ENCODE results near the gene LYPD6B.
A peak's percentile ranks its signal among the peaks of the same experiment; 100 is the strongest.

Gene LYPD6B

DNA sequence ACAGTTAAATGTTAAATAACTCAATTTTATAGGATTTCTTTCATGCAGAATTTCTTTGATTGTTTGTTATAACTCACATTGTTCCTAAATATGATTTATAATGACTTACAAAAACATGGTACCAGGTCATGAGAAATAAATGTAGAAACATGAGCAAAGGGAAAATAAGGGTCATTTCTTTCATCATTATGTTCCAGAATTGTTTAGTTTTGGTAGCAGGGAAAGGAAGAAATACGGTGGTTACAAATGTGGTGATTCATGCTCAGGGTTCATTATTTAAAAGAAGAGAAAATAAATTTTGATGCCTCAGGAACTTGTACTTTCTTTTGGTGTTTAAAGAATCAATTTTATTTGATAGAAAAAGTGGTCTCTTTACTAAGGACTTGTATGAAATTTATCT, 4.4 kb downstream of the LYPD6B start:
- no peak overlapping the region for H3K27ac ChIP-seq (ENCODE audit: poor library complexity, severe bottlenecking)
- H3K4me1 ChIP-seq (ENCODE audit: insufficient read depth, poor library complexity, severe bottlenecking), result no peaks in the 10 kb centered on the region
- TF ChIP-seq, protein P1, sequence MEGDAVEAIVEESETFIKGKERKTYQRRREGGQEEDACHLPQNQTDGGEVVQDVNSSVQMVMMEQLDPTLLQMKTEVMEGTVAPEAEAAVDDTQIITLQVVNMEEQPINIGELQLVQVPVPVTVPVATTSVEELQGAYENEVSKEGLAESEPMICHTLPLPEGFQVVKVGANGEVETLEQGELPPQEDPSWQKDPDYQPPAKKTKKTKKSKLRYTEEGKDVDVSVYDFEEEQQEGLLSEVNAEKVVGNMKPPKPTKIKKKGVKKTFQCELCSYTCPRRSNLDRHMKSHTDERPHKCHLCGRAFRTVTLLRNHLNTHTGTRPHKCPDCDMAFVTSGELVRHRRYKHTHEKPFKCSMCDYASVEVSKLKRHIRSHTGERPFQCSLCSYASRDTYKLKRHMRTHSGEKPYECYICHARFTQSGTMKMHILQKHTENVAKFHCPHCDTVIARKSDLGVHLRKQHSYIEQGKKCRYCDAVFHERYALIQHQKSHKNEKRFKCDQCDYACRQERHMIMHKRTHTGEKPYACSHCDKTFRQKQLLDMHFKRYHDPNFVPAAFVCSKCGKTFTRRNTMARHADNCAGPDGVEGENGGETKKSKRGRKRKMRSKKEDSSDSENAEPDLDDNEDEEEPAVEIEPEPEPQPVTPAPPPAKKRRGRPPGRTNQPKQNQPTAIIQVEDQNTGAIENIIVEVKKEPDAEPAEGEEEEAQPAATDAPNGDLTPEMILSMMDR (IDR thresholded peaks at IDR 0.05; ENCODE audit: poor library complexity, severe bottlenecking), result no peak
- ATAC-seq (ENCODE audit: low read depth) (no peak), DNase-seq (ENCODE audit: low spot score) (no peak)
- H3K9me3 ChIP-seq (ENCODE audit: severe bottlenecking), result no peaks in the 10 kb centered on the region
- no peaks in the 10 kb centered on the region for H3K36me3 ChIP-seq (ENCODE audit: low read depth)
- H3K27me3 ChIP-seq (ENCODE audit: insufficient read depth, poor library complexity, severe bottlenecking), result no peaks in the 10 kb centered on the region
- no peak overlapping the region for H3K4me3 ChIP-seq (ENCODE audit: severe bottlenecking)

DNA sequence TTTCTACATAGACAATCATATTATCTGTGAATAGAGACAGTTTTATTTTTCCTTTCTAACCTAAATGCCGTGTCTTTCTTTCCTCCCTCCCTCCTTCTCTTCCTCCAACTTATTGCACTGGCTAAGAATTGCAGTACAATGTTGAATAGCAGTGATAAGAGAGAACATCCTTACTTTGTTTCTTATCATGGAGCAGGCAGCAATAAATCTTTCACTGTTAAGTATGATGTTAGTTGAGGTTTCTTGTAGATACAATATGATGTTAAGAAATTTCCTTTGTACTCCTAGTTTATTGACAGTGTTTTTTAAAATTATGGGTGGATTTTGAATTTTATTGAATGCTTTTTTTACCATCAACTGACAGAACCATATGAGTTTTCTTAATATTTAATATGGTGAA, 6.0 kb downstream of the LYPD6B start:
- H3K27me3 ChIP-seq (ENCODE audit: insufficient read depth, poor library complexity, severe bottlenecking), result no peaks in the 10 kb centered on the region
- no peak overlapping the region for H3K27ac ChIP-seq (ENCODE audit: poor library complexity, severe bottlenecking)
- ATAC-seq (ENCODE audit: low read depth) (no peak), DNase-seq (ENCODE audit: low spot score) (no peak)
- H3K4me3 ChIP-seq (ENCODE audit: severe bottlenecking), result no peak overlapping the region
- no peaks in the 10 kb centered on the region for H3K4me1 ChIP-seq (ENCODE audit: insufficient read depth, poor library complexity, severe bottlenecking)
- no peaks in the 10 kb centered on the region for H3K9me3 ChIP-seq (ENCODE audit: severe bottlenecking)
- TF ChIP-seq, protein P1 (IDR thresholded peaks at IDR 0.05; ENCODE audit: poor library complexity, severe bottlenecking), result no peak
- no peaks in the 10 kb centered on the region for H3K36me3 ChIP-seq (ENCODE audit: low read depth)

DNA sequence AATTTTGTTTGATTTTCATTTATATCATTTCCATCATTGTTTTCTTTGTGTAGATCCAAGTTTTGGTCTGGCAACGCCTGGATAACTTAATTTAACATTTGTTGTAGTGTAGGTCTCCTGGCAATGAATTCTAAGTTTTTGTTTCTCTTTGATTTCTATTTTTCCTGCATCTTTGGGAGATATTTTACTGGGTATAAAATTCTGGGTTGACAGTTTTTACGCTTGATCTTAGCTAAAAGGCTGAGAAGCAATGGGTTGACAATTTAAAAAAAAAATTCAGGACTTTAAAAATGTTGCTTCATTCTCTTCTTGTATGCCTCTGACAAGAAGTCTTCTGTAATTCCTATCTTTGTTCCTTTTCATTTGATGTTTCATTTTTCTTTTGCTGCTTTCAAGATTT, 8.6 kb downstream of the LYPD6B start:
- TF ChIP-seq, protein P1 (IDR thresholded peaks at IDR 0.05; ENCODE audit: poor library complexity, severe bottlenecking), result no peak
- no peaks in the 10 kb centered on the region for H3K27me3 ChIP-seq (ENCODE audit: insufficient read depth, poor library complexity, severe bottlenecking)

DNA sequence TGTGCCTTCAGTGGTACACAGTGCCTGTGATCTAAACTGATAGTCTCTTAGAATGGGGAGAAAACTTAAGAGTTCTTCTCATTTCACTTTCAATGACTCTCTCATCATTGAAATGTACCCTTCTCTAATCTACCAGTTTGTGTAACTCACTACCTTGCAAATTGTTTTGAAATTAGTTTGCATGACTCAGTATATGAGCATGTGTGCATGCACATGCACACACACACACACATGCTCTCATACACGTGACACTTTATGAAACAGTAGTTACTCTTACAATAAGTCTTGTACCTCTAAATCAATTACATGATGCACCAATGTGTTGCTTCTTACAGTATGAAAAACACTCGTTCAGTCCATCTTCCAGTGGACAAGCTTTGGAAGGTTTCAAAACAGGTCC, 10.6 kb downstream of the LYPD6B start:
- TF ChIP-seq, protein P1 (IDR thresholded peaks at IDR 0.05; ENCODE audit: poor library complexity, severe bottlenecking), result no peak
- no peak for DNase-seq (ENCODE audit: low spot score)
- H3K27ac ChIP-seq (ENCODE audit: poor library complexity, severe bottlenecking), result no peak overlapping the region

More for the DNA sequence above, 8.6 kb downstream of the LYPD6B start:
- Histone ChIP-seq H3K4me3 (ENCODE audit: severe bottlenecking) (no peak overlapping the region), H3K9me3 (ENCODE audit: severe bottlenecking) (no peaks in the 10 kb centered on the region), H3K4me1 (ENCODE audit: insufficient read depth, poor library complexity, severe bottlenecking) (no peaks in the 10 kb centered on the region), H3K27ac (ENCODE audit: poor library complexity, severe bottlenecking) (no peak overlapping the region), H3K36me3 (ENCODE audit: low read depth) (no peaks in the 10 kb centered on the region)
- no peak for ATAC-seq (ENCODE audit: low read depth)
- DNase-seq (ENCODE audit: low spot score), result no peak

DNA sequence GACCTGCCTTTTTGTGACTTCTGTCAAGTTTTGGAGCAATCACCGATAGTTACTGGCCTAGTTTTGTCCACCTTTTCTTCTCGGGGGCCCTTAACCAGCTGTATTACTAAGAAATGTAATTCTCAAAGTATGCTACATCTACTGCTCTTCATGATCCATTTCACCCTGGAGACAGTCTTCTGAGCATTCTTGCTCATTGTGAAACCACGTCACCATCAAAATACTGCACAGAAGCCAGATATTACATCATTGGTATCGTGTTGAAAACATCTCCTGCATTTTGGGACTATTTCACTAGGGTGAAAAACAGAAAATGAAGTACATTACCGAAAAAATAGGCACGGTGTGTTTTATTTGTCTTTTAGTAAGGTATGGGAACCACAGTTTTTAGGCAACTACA, 11.7 kb downstream of the LYPD6B start:
- no peak for ATAC-seq (ENCODE audit: low read depth)
- H3K27me3 ChIP-seq (ENCODE audit: insufficient read depth, poor library complexity, severe bottlenecking), result no peaks in the 10 kb centered on the region

More for the DNA sequence above, 10.6 kb downstream of the LYPD6B start:
- no peaks in the 10 kb centered on the region for H3K4me1 ChIP-seq (ENCODE audit: insufficient read depth, poor library complexity, severe bottlenecking)
- H3K27me3 ChIP-seq (ENCODE audit: insufficient read depth, poor library complexity, severe bottlenecking), result no peaks in the 10 kb centered on the region
- no peak overlapping the region for H3K4me3 ChIP-seq (ENCODE audit: severe bottlenecking)
- H3K36me3 ChIP-seq (ENCODE audit: low read depth), result no peaks in the 10 kb centered on the region
- no peaks in the 10 kb centered on the region for H3K9me3 ChIP-seq (ENCODE audit: severe bottlenecking)
- peak; percentile 72 for ATAC-seq (ENCODE audit: low read depth)

More for the DNA sequence above, 11.7 kb downstream of the LYPD6B start:
- Histone ChIP-seq H3K4me1 (ENCODE audit: insufficient read depth, poor library complexity, severe bottlenecking) (no peaks in the 10 kb centered on the region), H3K4me3 (ENCODE audit: severe bottlenecking) (no peak overlapping the region), H3K36me3 (ENCODE audit: low read depth) (no peaks in the 10 kb centered on the region), H3K9me3 (ENCODE audit: severe bottlenecking) (no peaks in the 10 kb centered on the region), H3K27ac (ENCODE audit: poor library complexity, severe bottlenecking) (no peak overlapping the region)
- no peak for DNase-seq (ENCODE audit: low spot score)
- TF ChIP-seq, protein P1 (IDR thresholded peaks at IDR 0.05; ENCODE audit: poor library complexity, severe bottlenecking), result no peak
